ENCODE data around the gene GTF2H2.
"Not testable (repeated sequence)": the region's sequence is repeated elsewhere in the genome, so short reads cannot be mapped to it uniquely, and the experiment has no call there.

The GTF2H2 gene

GRCh38 chr5:71067262-71067928, at the start of gene GTF2H2:
GTF2H2 (minus strand) TSS chr5:71067676; CDS start chr5:71062763, 4,913 bp downstream.
- not testable (repeated sequence) for DNase-seq

- DNase-seq, result not testable (repeated sequence)
Observed at GRCh38 chr5:71109730-71110275, 42.3 kb upstream of the GTF2H2 start.

GRCh38 chr5:71099996-71100395, 32.5 kb upstream of the GTF2H2 start:
- not testable (repeated sequence) for DNase-seq

- not testable (repeated sequence) for DNase-seq
Observed at GRCh38 chr5:71097930-71098203, 30.4 kb upstream of the GTF2H2 start.

GRCh38 chr5:71097173-71097929, 29.9 kb upstream of the GTF2H2 start:
- not testable (repeated sequence) for DNase-seq

- not testable (repeated sequence) for DNase-seq
Observed at GRCh38 chr5:71089773-71090172, 22.3 kb upstream of the GTF2H2 start.

GRCh38 chr5:71088754-71089153, 21.3 kb upstream of the GTF2H2 start:
- DNase-seq, result not testable (repeated sequence)

- DNase-seq, result not testable (repeated sequence)
Observed at GRCh38 chr5:71086145-71086544, 18.7 kb upstream of the GTF2H2 start.

- DNase-seq, result not testable (repeated sequence)
Observed at GRCh38 chr5:71084280-71085063, 17.0 kb upstream of the GTF2H2 start.

GRCh38 chr5:71082898-71083297, 15.4 kb upstream of the GTF2H2 start:
- not testable (repeated sequence) for DNase-seq

- DNase-seq, result not testable (repeated sequence)
Observed at GRCh38 chr5:71082340-71082739, 14.9 kb upstream of the GTF2H2 start.

- DNase-seq, result not testable (repeated sequence)
Observed at GRCh38 chr5:71061322-71061721, 6.2 kb downstream of the GTF2H2 start.

- not testable (repeated sequence) for DNase-seq
Observed at GRCh38 chr5:71059426-71059825, 8.1 kb downstream of the GTF2H2 start.

GRCh38 chr5:71044808-71045207, 22.7 kb downstream of the GTF2H2 start:
- DNase-seq, result not testable (repeated sequence)

GRCh38 chr5:71044128-71044527, 23.3 kb downstream of the GTF2H2 start:
- DNase-seq, result not testable (repeated sequence)

GRCh38 chr5:71031046-71031776, 36.3 kb downstream of the GTF2H2 start:
- not testable (repeated sequence) for DNase-seq

GRCh38 chr5:71025289-71025953, 42.1 kb downstream of the GTF2H2 start, which contains the start of gene NAIP:
NAIP (minus strand) TSS chr5:71025339; CDS start chr5:71012915, 12,424 bp downstream.
- not testable (repeated sequence) for DNase-seq

- DNase-seq, result not testable (repeated sequence)
Observed at GRCh38 chr5:71020643-71021042, 46.8 kb downstream of the GTF2H2 start.

- not testable (repeated sequence) for DNase-seq
Observed at GRCh38 chr5:71018376-71019005, 49.0 kb downstream of the GTF2H2 start.

- no peak for DNase-seq
Observed at GRCh38 chr5:71014176-71014575, 53.3 kb downstream of the GTF2H2 start.

GRCh38 chr5:71013575-71013974, 53.9 kb downstream of the GTF2H2 start:
- no peak for DNase-seq
